Heart right ventricle (tissue), 16 donors: Measurements from ENCODE around the gene IRAK3. TPM values are rescaled to one million over a fixed set of nuclear protein-coding genes. Genes with fewer than 3 reads are reported as not detected.

ENCODE experiments used
- ATAC-seq, 8 donors: fragments of 200-7000 bp; cut with Tn5 transposase; one replicate each; pipeline ENCODE4 v1.9.1; 2020; ENCODE audit warnings: mild to moderate bottlenecking in 8 of 8, moderate library complexity in 8 of 8, moderate number of reproducible peaks in 1 of 8
- DNase-seq, 2 donors: peaks; one replicate each; pipeline ENCODE4 v3.0.0-alpha.2; 2020
- H3K27ac ChIP-seq, 10 donors: fragments of 200-600 bp; sonication (generic) in 2 of 10; one replicate each; pipeline versions ENCODE4 v1.5.0 to v1.8.0; 2020 to 2022; ENCODE audit warnings: mild to moderate bottlenecking in 3 of 10
- H3K27me3 ChIP-seq, 7 donors: fragments of 200-600 bp; one replicate each; pipeline ENCODE4 v1.8.0; 2021 to 2022; ENCODE audit warnings: mild to moderate bottlenecking in 2 of 7
- H3K36me3 ChIP-seq, 9 donors: fragments of 200-600 bp; sonication (generic) in 1 of 9; one replicate each; pipeline versions ENCODE4 v1.5.0 to v1.8.0; 2020 to 2022; ENCODE audit warnings: mild to moderate bottlenecking in 2 of 9
- H3K4me1 ChIP-seq, 9 donors: fragments of 200-600 bp; sonication (generic) in 1 of 9; one replicate each; pipeline versions ENCODE4 v1.5.0 to v1.8.0; 2020 to 2022; ENCODE audit warnings: mild to moderate bottlenecking in 4 of 9
- H3K4me3 ChIP-seq, 10 donors: fragments of 200-600 bp; sonication (generic) in 2 of 10; one replicate each; pipeline versions ENCODE4 v1.5.0 to v1.8.0; 2020 to 2022; ENCODE audit warnings: mild to moderate bottlenecking in 7 of 10, moderate library complexity in 2 of 10
- H3K9me3 ChIP-seq, 11 donors: fragments of 200-600 bp in 10 of 11; sonication (generic) in 2 of 11; one replicate each; pipeline versions ENCODE4 v1.5.0 to v1.8.0; 2013 to 2022; ENCODE audit warnings: mild to moderate bottlenecking in 2 of 11, control low read depth in 1 of 11, moderate library complexity in 1 of 11
- CTCF ChIP-seq, 9 donors: fragments of 200-600 bp; sonication (generic) in 2 of 9; IDR thresholded peaks; one replicate each; pipeline versions ENCODE4 v1.5.0 to v1.8.0; 2021 to 2022; ENCODE audit warnings: antibody characterized with exemption in 9 of 9, mild to moderate bottlenecking in 5 of 9, moderate library complexity in 1 of 9
- WGBS, 2 donors: extraction: QIAGEN DNeasy Blood & Tissue Kit; methylation state at CpG; one replicate each; pipeline ENCODE4 v1.1.7; 2013; ENCODE audit warnings: inconsistent platforms in 1 of 2; 5-methylcytosine and 5-hydroxymethylcytosine counted together
- intact Hi-C, 10 donors: fragments of 100-400 bp; cut with DNase I; formaldehyde crosslinking; loops; one replicate each; pipeline versions ENCODE4 v1.11.1 to v1.14.2; 2022
- polyA plus RNA-seq, 2 donors: library from polyadenylated mRNA; stranded (reverse); fragments of 200-250 nt; gene quantifications; one replicate each; pipeline ENCODE4 v1.2.3, GENCODE V29; 2013
- total RNA-seq, 10 donors: library from RNA; stranded (reverse); fragmentation: NEBNext Ultra II Directional in 3 of 10; extraction: Animal tissue kit (Norgen Biotek cat#: 25700) in 3 of 10; gene quantifications; one replicate each; pipeline versions ENCODE4 v1.2.1 to v1.2.4, GENCODE V29; 2021 to 2023
- donor health status: Arrhythmogenic right ventricular cardiomyopathy.
- donor health status: ischemic (EF 13 %, LVEDD 7.1; RV severe dilation, severe dysfunction).
- donor health status: healthy with polysubstance abuse.
- donor health status: DM: no; HTN: yes; CAD: no.
- donor health status: DM: no; HTN: no; CAD: no.
- donor health status: ischemic (EF 25% LVEDD 6.9; RV normal size, moderate dysfunction).
- donor health status: ischemic (EF 25% LVEDD 5.7; RV mildly dilated, moderate dysfunction).
- donor health status: healthy.
- donor health status: DM: yes; HTN: yes; CAD: no.
- donor health status: Ischemic cardiomyopathy.
- donor health status: ischemic (EF 35%, LVEDD 5.7; RV mildly dilated, moderate dysfunction).
- donor health status: nonischemic (EF 11% LVEDD 7.7; RV severe dilation, severe dysfunction).
- donor health status: DM: yes; HTN: yes; CAD: no.
- donor health status: PGD.
- donor health status: ischemic (EF 29% LVEDD 5.4; RV normal size, mild dysfunction).
- donor health status: nonischemic (EF 23%, LVEDD 6.1; RV moderate dilation, normal function).

IRAK3 gene
- total and polyA plus RNA-seq, 12 donors: 2.8 to 9.3 (median 4.3) TPM

DNA sequence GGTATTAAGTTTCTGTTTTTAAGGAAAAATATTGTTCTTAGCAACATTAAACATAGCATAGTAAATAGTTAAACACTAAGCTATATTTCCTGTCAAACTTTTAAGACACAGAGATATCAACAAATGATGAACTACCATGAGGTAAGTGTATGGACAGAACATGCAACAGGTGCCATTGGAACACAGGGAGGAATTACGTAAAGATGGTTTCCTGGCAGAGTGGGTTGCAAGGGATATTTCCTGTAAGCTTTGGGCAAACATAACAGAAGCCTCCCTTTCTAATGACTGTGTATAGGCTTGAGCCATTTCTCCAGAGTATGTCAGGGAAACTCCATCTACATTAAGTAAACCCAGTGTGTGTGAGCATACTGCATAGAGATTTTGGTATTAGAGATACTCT lies 81.6 kb downstream of the IRAK3 start:
- 65 to 78% methylated on average over 1 of the region's 1 CpG for WGBS, 2 donors
- no peak for DNase-seq
- H3K4me3 ChIP-seq: no peak overlapping the region

GRCh38 chr12:66272650-66273049 lies 83.6 kb downstream of the IRAK3 start:
- TF ChIP-seq CTCF (IDR thresholded peaks at IDR 0.05): no peak
- H3K27ac ChIP-seq: no peak overlapping the region
- no peak overlapping the region for H3K4me3 ChIP-seq
- DNase-seq (no peak), ATAC-seq (no peak)
- peaks cover 0 to 30% (median 0%) of the 10 kb centered on the region in 9 donors for H3K4me1 ChIP-seq
- intact Hi-C loops: loop anchor here in 6 of 10 donors (5.0 to 10.0 kb wide), 4 partner anchors 132 to 422 kb away; no protein-coding TSS in a partner anchor
- H3K9me3 ChIP-seq: no peaks in the 10 kb centered on the region
- no peaks in the 10 kb centered on the region for H3K36me3 ChIP-seq
- H3K27me3 ChIP-seq: peaks cover 0 to 7% (median 0%) of the 10 kb centered on the region in 7 donors
- WGBS, 2 donors: 59 to 63% methylated on average over 3 of the region's 3 CpGs

More for the DNA sequence above, 81.6 kb downstream of the IRAK3 start:
- Histone ChIP-seq H3K27ac (no peak overlapping the region), H3K36me3 (no peaks in the 10 kb centered on the region), H3K4me1 (peaks cover 0 to 34% (median 0%) of the 10 kb centered on the region in 9 donors), H3K27me3 (peaks cover 0 to 7% (median 0%) of the 10 kb centered on the region in 7 donors), H3K9me3 (no peaks in the 10 kb centered on the region)
- no peak for ATAC-seq
- no peak for TF ChIP-seq CTCF (IDR thresholded peaks at IDR 0.05)
- intact Hi-C loops: loop anchor here in 6 of 10 donors (5.0 to 10.0 kb wide), 4 partner anchors 134 to 424 kb away; no protein-coding TSS in a partner anchor

GRCh38 chr12:66273147-66273546 lies 84.1 kb downstream of the IRAK3 start:
- H3K27ac ChIP-seq: no peak overlapping the region
- intact Hi-C loops: loop anchor here in 6 of 10 donors (5.0 to 10.0 kb wide), 4 partner anchors 132 to 422 kb away; no protein-coding TSS in a partner anchor
- no peak for DNase-seq
- 63 to 79% methylated on average over 1 of the region's 1 CpG for WGBS, 2 donors
- no peak for ATAC-seq
- H3K36me3 ChIP-seq: no peaks in the 10 kb centered on the region
- no peaks in the 10 kb centered on the region for H3K9me3 ChIP-seq
- H3K27me3 ChIP-seq: peaks cover 0 to 7% (median 0%) of the 10 kb centered on the region in 7 donors
- H3K4me3 ChIP-seq: no peak overlapping the region
- H3K4me1 ChIP-seq: peaks cover 0 to 25% (median 0%) of the 10 kb centered on the region in 9 donors
- TF ChIP-seq CTCF (IDR thresholded peaks at IDR 0.05): no peak

DNA sequence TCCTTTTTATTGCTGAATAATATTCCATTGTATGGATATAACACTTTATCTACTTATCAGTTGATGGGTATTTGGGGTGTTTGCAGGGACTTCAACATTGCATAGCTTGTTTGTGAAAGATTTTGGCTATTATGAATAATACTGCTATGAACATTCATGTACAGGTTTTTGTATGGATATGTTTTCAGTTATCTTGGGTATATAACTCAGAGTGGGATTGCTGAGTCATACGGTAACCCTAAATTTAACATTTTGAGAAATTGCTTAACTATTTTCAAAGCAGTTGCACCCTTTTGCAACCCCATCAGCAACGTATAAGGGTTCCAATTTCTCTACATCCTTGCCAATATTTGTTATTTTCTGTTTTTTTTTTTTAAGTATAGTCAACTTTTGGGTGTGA lies 86.0 kb downstream of the IRAK3 start:
- Histone ChIP-seq H3K4me3 (no peak overlapping the region), H3K27ac (no peak overlapping the region), H3K9me3 (no peaks in the 10 kb centered on the region), H3K27me3 (peaks cover 0 to 4% (median 0%) of the 10 kb centered on the region in 7 donors), H3K36me3 (no peaks in the 10 kb centered on the region), H3K4me1 (peaks cover 0 to 17% (median 0%) of the 10 kb centered on the region in 9 donors)
- intact Hi-C loops: loop anchor here in 6 of 10 donors (5.0 to 10.0 kb wide), 3 partner anchors 130 to 420 kb away; no protein-coding TSS in a partner anchor
- 65 to 69% methylated on average over 2 of the region's 2 CpGs for WGBS, 2 donors
- DNase-seq: no peak
- no peak for TF ChIP-seq CTCF (IDR thresholded peaks at IDR 0.05)
- ATAC-seq: no peak
